HT-29 (cell line): ENCODE measurements around the gene CAMSAP1. TPM values are rescaled to one million over a fixed set of nuclear protein-coding genes. Genes with fewer than 3 reads are reported as not detected.
"Not testable (repeated sequence)": the region's sequence is repeated elsewhere in the genome, so short reads cannot be mapped to it uniquely, and the experiment has no call there.

Experiments
- DNase-seq: peaks from one replicate; pipeline ENCODE4 v3.0.0-alpha.2; 2015; ENCODE audit warnings: low spot score
- total RNA-seq: library from RNA; depleted of rRNA; stranded (reverse); fragments of >200 nt; shearing (Covaris generic); gene quantifications from 2 replicates; pipeline ENCODE4 v1.2.3, GENCODE V29; 2014; rRNA removed

The CAMSAP1 gene
- total RNA-seq, result 28.5 and 29.7 TPM in 2 replicates

GRCh38 chr9:135907431-135908092 lies at the start of gene CAMSAP1:
Gene CAMSAP1 (minus strand): TSS chr9:135907546. CDS start chr9:135907159, 387 bp downstream.
- peak; percentile 96 for DNase-seq

- DNase-seq, result no peak
These were observed 49.4 kb upstream of the CAMSAP1 start for GRCh38 chr9:135956802-135957174.

GRCh38 chr9:135955934-135956801 lies 48.8 kb upstream of the CAMSAP1 start:
- no peak for DNase-seq

GRCh38 chr9:135952664-135953206 lies 45.4 kb upstream of the CAMSAP1 start:
- no peak for DNase-seq

- DNase-seq, result no peak
These were observed 44.7 kb upstream of the CAMSAP1 start for GRCh38 chr9:135951889-135952663.

- not testable (repeated sequence) for DNase-seq
These were observed 44.0 kb upstream of the CAMSAP1 start for GRCh38 chr9:135951310-135951709.

GRCh38 chr9:135950841-135951240 lies 43.5 kb upstream of the CAMSAP1 start:
- DNase-seq, result not testable (repeated sequence)

GRCh38 chr9:135950135-135950682 lies 42.9 kb upstream of the CAMSAP1 start:
- no peak for DNase-seq

GRCh38 chr9:135949501-135950134 lies 42.3 kb upstream of the CAMSAP1 start:
- DNase-seq, result no peak

GRCh38 chr9:135948968-135949367 lies 41.6 kb upstream of the CAMSAP1 start:
- DNase-seq, result no peak

GRCh38 chr9:135948446-135948845 lies 41.1 kb upstream of the CAMSAP1 start:
- DNase-seq, result no peak

GRCh38 chr9:135947582-135947981 lies 40.2 kb upstream of the CAMSAP1 start:
- no peak for DNase-seq

- DNase-seq, result not testable (repeated sequence)
These were observed 39.8 kb upstream of the CAMSAP1 start for GRCh38 chr9:135947105-135947504.

GRCh38 chr9:135946392-135946994 lies 39.1 kb upstream of the CAMSAP1 start:
- DNase-seq, result no peak

- no peak for DNase-seq
These were observed 38.6 kb upstream of the CAMSAP1 start for GRCh38 chr9:135945969-135946368.

- no peak for DNase-seq
These were observed 37.3 kb upstream of the CAMSAP1 start for GRCh38 chr9:135944444-135945252.

GRCh38 chr9:135943604-135944003 lies 36.3 kb upstream of the CAMSAP1 start:
- DNase-seq, result not testable (repeated sequence)

- no peak for DNase-seq
These were observed 34.1 kb upstream of the CAMSAP1 start for GRCh38 chr9:135941288-135941995.
